Activated naive CD4-positive, alpha-beta T cell treated with anti-CD3 and anti-CD28 coated beads, Interleukin-2, amount 50 U/mL, for 24 hours (primary cell): Measurements from ENCODE around the gene TGFBRAP1.
A peak's percentile ranks its signal among the peaks of the same experiment; 100 is the strongest.

Experiments used
- H3K27ac Mint-ChIP-seq: one replicate; pipeline ENCODE4 v1.8.0; 2021; ENCODE audit warnings: mild to moderate bottlenecking, mixed read lengths
- H3K27me3 Mint-ChIP-seq: one replicate; pipeline ENCODE4 v1.8.0; 2021; ENCODE audit warnings: mixed read lengths
- H3K36me3 Mint-ChIP-seq: one replicate; pipeline ENCODE4 v1.8.0; 2021; ENCODE audit warnings: mixed read lengths
- H3K4me1 Mint-ChIP-seq: one replicate; pipeline ENCODE4 v1.8.0; 2021; ENCODE audit warnings: mixed read lengths
- H3K4me3 Mint-ChIP-seq: one replicate; pipeline ENCODE4 v1.8.0; 2021; ENCODE audit warnings: mild to moderate bottlenecking, mixed read lengths
- H3K9me3 Mint-ChIP-seq: one replicate; pipeline ENCODE4 v1.8.0; 2021; ENCODE audit warnings: mixed read lengths

Gene TGFBRAP1

DNA sequence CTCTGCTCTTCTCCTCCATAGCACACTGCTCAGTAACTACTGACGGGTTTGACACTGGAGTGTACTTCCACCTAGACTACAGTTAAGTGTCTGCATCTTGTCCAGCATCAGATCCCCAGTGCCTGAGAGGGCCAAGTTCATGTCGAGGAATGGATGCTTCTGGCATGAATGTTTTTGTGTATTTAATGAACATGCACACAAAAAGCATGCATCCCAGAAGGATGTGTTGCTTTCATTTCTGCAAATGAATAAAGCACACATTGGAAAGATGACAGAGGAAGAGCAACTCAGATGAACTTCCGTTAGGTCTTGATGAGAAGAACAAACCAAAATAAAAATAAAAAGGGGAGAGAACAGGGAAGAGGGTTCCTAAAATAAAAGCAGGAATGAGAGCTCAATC lies 35.7 kb upstream of the TGFBRAP1 start:
- Mint-ChIP-seq H3K4me1 (peaks cover 42% of the 10 kb centered on the region), H3K4me3 (no peak overlapping the region), H3K27ac (no peak overlapping the region), H3K36me3 (peaks cover 4% of the 10 kb centered on the region), H3K9me3 (no peaks in the 10 kb centered on the region), H3K27me3 (no peaks in the 10 kb centered on the region)

- H3K27ac Mint-ChIP-seq: no peak overlapping the region
- no peak overlapping the region for H3K4me3 Mint-ChIP-seq
- H3K27me3 Mint-ChIP-seq: no peaks in the 10 kb centered on the region
These were observed 35.1 kb upstream of the TGFBRAP1 start for GRCh38 chr2:105364436-105365139.

GRCh38 chr2:105362862-105363591 lies 33.5 kb upstream of the TGFBRAP1 start:
- Mint-ChIP-seq H3K36me3 (peaks cover 13% of the 10 kb centered on the region), H3K4me1 (peaks cover 39% of the 10 kb centered on the region), H3K27me3 (no peaks in the 10 kb centered on the region), H3K9me3 (no peaks in the 10 kb centered on the region), H3K4me3 (no peak overlapping the region), H3K27ac (no peak overlapping the region)

More at GRCh38 chr2:105364436-105365139, 35.1 kb upstream of the TGFBRAP1 start:
- Mint-ChIP-seq H3K36me3 (peaks cover 6% of the 10 kb centered on the region), H3K9me3 (no peaks in the 10 kb centered on the region), H3K4me1 (peaks cover 39% of the 10 kb centered on the region)

DNA sequence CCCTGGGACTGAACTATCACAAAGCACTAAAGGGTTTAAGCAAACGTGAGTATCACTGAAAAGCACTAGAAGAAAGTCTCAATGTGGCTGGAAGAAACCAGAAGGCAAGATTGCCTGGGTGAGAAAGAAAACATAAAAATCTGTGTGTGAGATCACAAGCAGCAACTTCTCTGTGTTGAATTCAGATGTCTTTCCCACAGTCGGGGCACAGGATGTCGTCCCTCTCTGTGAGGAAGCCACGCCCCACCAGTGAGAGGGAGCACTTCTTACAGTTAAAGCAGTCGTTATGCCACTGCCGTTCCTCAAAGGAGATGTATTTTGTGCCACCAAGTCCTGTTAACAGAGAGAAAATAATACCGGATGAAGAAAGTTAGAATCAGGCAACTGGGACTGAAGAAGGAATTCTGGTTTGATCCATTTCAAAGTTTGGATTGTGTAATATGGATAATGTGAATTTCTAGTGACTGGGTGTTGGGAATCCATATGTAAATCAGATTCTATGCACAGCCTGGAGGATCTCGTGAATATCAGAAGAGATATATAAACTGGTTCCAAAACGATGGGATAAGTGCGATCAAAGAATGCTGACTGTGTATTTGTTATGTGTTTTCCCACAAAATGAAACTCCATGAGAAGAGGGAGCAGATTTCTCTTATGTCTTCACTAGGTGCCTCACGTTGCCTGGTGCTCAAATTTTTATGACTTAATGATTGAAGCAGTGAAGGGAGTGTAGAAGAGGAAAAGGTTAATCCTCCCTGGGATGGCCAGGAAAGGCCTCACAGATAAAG lies 31.8 kb upstream of the TGFBRAP1 start:
- H3K4me3 Mint-ChIP-seq: peak overlapping the region; percentile 17
- no peaks in the 10 kb centered on the region for H3K27me3 Mint-ChIP-seq
- peaks cover 39% of the 10 kb centered on the region for H3K4me1 Mint-ChIP-seq
- peaks cover 5% of the 10 kb centered on the region for H3K9me3 Mint-ChIP-seq
- peaks cover 26% of the 10 kb centered on the region for H3K36me3 Mint-ChIP-seq
- H3K27ac Mint-ChIP-seq: peak overlapping the region; percentile 85

DNA sequence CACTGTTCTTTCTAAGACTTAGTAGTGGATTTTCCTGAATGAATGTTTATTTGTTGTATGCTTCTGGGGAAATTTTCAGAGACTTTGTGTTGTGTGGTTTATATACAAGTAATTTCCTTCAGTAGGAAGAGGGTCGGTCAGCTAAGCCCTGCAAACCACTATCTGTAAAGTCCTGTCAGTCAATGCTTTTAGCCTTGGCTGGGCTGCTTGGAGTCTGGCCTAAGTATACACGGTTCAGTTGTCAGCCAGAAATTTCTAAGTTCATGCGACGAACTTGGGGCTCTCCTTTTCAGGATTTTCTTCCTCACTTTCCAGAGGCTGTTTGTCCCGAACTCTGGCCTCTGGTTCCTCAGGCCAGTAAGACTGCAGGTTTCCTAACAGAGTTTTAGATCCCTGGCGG lies 29.1 kb upstream of the TGFBRAP1 start:
- Mint-ChIP-seq H3K27me3 (no peaks in the 10 kb centered on the region), H3K4me1 (peaks cover 36% of the 10 kb centered on the region), H3K36me3 (peaks cover 35% of the 10 kb centered on the region), H3K27ac (no peak overlapping the region), H3K9me3 (peaks cover 9% of the 10 kb centered on the region), H3K4me3 (no peak overlapping the region)

- Mint-ChIP-seq H3K36me3 (peaks cover 42% of the 10 kb centered on the region), H3K9me3 (peaks cover 9% of the 10 kb centered on the region), H3K27me3 (no peaks in the 10 kb centered on the region), H3K27ac (no peak overlapping the region), H3K4me3 (no peak overlapping the region), H3K4me1 (peaks cover 21% of the 10 kb centered on the region)
These were observed 27.6 kb upstream of the TGFBRAP1 start for GRCh38 chr2:105357122-105357521.

DNA sequence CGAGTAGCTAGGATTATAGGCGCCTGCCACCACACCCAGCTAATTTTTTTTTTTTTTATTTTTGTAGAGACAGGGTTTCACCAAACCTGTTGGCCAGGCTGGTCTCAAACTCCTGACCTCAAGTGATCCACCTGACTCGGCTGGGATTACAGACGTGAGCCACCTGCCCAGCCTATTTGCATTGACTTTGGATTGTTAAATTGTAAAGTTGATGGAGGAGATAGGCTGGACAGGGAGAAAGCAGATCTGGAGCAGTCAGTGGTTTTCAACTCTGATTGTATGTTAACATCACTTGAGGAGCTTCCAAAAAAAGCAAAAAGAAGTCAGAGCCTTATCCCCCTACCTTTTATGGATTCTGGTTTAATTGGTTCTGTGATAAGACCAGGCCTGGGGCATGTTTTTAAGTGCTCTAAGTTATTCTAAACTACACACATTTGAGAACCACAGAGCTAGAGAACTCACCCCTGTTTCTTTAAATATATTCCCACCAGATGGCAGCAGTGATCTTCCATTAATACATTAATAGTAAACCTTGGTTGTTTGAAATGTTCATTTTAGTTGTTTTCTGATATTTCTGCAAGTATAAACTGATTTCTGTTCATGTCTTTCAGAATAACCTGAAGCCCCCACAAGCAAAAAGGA lies 15.3 kb upstream of the TGFBRAP1 start:
- Mint-ChIP-seq H3K36me3 (peaks cover 10% of the 10 kb centered on the region), H3K4me1 (peaks cover 14% of the 10 kb centered on the region), H3K4me3 (no peak overlapping the region)

GRCh38 chr2:105339414-105339813 lies 9.9 kb upstream of the TGFBRAP1 start:
- H3K27me3 Mint-ChIP-seq: no peaks in the 10 kb centered on the region
- peak overlapping the region; percentile 100 for H3K4me3 Mint-ChIP-seq
- H3K36me3 Mint-ChIP-seq: peaks cover 4% of the 10 kb centered on the region
- peak overlapping the region; percentile 65 for H3K27ac Mint-ChIP-seq
- H3K4me1 Mint-ChIP-seq: peaks cover 45% of the 10 kb centered on the region
- no peaks in the 10 kb centered on the region for H3K9me3 Mint-ChIP-seq

More for the DNA sequence above, 15.3 kb upstream of the TGFBRAP1 start:
- H3K27me3 Mint-ChIP-seq: no peaks in the 10 kb centered on the region
- H3K9me3 Mint-ChIP-seq: no peaks in the 10 kb centered on the region
- H3K27ac Mint-ChIP-seq: no peak overlapping the region

DNA sequence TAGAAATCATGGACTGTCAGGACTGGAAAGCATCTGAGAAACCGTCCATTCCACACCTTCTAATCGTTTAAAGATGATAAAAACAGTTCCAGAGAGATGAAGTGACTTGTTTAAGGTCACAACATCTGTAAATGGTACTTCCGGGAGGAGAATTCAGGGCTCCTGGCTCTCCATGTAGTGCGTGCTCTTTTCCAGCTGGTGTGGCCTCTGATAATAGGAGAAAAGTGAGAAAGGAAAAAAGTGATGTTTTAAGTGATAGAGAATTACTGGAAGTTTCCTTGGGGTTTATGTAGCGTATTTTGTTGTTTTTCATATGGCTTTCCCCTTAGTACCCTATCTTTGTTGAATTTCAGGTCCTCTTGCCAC lies 8.5 kb upstream of the TGFBRAP1 start:
- H3K4me3 Mint-ChIP-seq: peak overlapping the region; percentile 100
- peaks cover 4% of the 10 kb centered on the region for H3K36me3 Mint-ChIP-seq
- no peaks in the 10 kb centered on the region for H3K27me3 Mint-ChIP-seq
- no peaks in the 10 kb centered on the region for H3K9me3 Mint-ChIP-seq
- H3K4me1 Mint-ChIP-seq: peaks cover 45% of the 10 kb centered on the region
- H3K27ac Mint-ChIP-seq: peak overlapping the region; percentile 85

- Mint-ChIP-seq H3K4me1 (peaks cover 45% of the 10 kb centered on the region), H3K27ac (peak within 1 kb of the TSS; percentile 100), H3K27me3 (no peaks in the 10 kb centered on the region), H3K9me3 (no peaks in the 10 kb centered on the region), H3K4me3 (peak within 1 kb of the TSS; percentile 100), H3K36me3 (peaks cover 4% of the 10 kb centered on the region)
These were observed 7.8 kb upstream of the TGFBRAP1 start, which contains the start of gene C2orf49 for GRCh38 chr2:105337122-105338019. Gene C2orf49, plus strand, starts transcription at chr2:105337540. Its CDS starts 48 bp downstream, at chr2:105337588.

GRCh38 chr2:105336786-105337121 lies 7.2 kb upstream of the TGFBRAP1 start:
- peaks cover 4% of the 10 kb centered on the region for H3K36me3 Mint-ChIP-seq
- H3K4me3 Mint-ChIP-seq: peak overlapping the region; percentile 100
- no peaks in the 10 kb centered on the region for H3K27me3 Mint-ChIP-seq
- H3K9me3 Mint-ChIP-seq: no peaks in the 10 kb centered on the region
- peaks cover 45% of the 10 kb centered on the region for H3K4me1 Mint-ChIP-seq
- H3K27ac Mint-ChIP-seq: peak overlapping the region; percentile 100

DNA sequence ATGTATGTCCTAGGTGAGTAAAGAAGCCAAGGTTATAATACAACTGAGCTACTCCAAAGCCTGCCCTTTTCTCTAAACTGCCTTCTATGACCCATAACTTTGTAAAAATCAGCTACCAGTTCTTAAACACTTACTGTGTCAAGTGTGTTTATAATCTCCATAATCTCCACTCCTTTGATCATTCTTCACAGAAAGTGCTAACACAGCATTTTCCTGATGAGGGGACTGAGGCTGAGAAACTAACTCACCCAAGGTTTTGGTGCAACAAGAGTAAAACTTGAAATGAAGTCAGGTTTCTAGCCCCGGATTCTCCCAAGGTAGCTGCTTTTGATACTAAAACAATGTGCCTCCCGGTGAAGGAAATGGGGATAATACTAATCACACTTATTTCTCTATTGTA lies 5.9 kb upstream of the TGFBRAP1 start:
- Mint-ChIP-seq H3K9me3 (no peaks in the 10 kb centered on the region), H3K4me3 (peak overlapping the region; percentile 100), H3K4me1 (peaks cover 46% of the 10 kb centered on the region), H3K27ac (no peak overlapping the region), H3K27me3 (no peaks in the 10 kb centered on the region), H3K36me3 (peaks cover 4% of the 10 kb centered on the region)

GRCh38 chr2:105334211-105334610 lies 4.7 kb upstream of the TGFBRAP1 start:
- Mint-ChIP-seq H3K27me3 (no peaks in the 10 kb centered on the region), H3K4me3 (no peak overlapping the region), H3K9me3 (no peaks in the 10 kb centered on the region), H3K36me3 (peaks cover 1% of the 10 kb centered on the region), H3K4me1 (peaks cover 40% of the 10 kb centered on the region), H3K27ac (no peak overlapping the region)

- H3K36me3 Mint-ChIP-seq: no peaks in the 10 kb centered on the region
- peak overlapping the region; percentile 97 for H3K27ac Mint-ChIP-seq
- peaks cover 35% of the 10 kb centered on the region for H3K4me1 Mint-ChIP-seq
- H3K9me3 Mint-ChIP-seq: no peaks in the 10 kb centered on the region
- no peaks in the 10 kb centered on the region for H3K27me3 Mint-ChIP-seq
- peak overlapping the region; percentile 88 for H3K4me3 Mint-ChIP-seq
These were observed 1.3 kb upstream of the TGFBRAP1 start for GRCh38 chr2:105330681-105331375.
